Mesendoderm (in vitro differentiated cells): ENCODE results near the gene ADARB2.

ENCODE experiments used
- DNase-seq: peaks from one replicate; pipeline ENCODE4 v3.0.0; 2013
- H2AK5ac ChIP-seq: 2 replicates; pipeline ENCODE4 v1.6.1; 2013; ENCODE audit warnings: low read length, inconsistent platforms
- H2BK120ac ChIP-seq: 2 replicates; pipeline ENCODE4 v1.6.1; 2013; ENCODE audit warnings: low read depth, mild to moderate bottlenecking, low read length, moderate library complexity, mixed read lengths
- H2BK15ac ChIP-seq: replicated peaks from 2 replicates; pipeline ENCODE4 v1.6.1; 2013; ENCODE audit warnings: low read depth, mild to moderate bottlenecking, moderate library complexity
- H2BK5ac ChIP-seq: 2 replicates; pipeline ENCODE4 v1.6.1; 2013; ENCODE audit warnings: low read length, inconsistent platforms
- H3K18ac ChIP-seq: 2 replicates; pipeline ENCODE4 v1.6.1; 2013; ENCODE audit warnings: mild to moderate bottlenecking, low read length, mixed read lengths
- H3K23ac ChIP-seq: one replicate; pipeline ENCODE4 v1.6.1; 2013; ENCODE audit warnings: low read length
- H3K27ac ChIP-seq: 2 replicates; pipeline ENCODE4 v1.5.1; 2013; ENCODE audit warnings: low read depth, mild to moderate bottlenecking, inconsistent platforms, low read length, moderate library complexity
- H3K27me3 ChIP-seq: 2 replicates; pipeline ENCODE4 v1.6.1; 2013; ENCODE audit warnings: low read length, control low read depth, mild to moderate bottlenecking, inconsistent platforms; ENCODE audit not compliant: insufficient read depth, poor library complexity
- H3K36me3 ChIP-seq: 2 replicates; pipeline ENCODE4 v1.6.1; 2013; ENCODE audit warnings: low read length, inconsistent platforms; ENCODE audit not compliant: control insufficient read depth, insufficient read depth
- H3K4ac ChIP-seq: one replicate; pipeline ENCODE4 v1.6.1; 2013; ENCODE audit warnings: low read depth, mild to moderate bottlenecking, low read length, moderate library complexity
- H3K4me1 ChIP-seq: 2 replicates; pipeline ENCODE4 v1.6.1; 2013; ENCODE audit warnings: low read depth, low read length, inconsistent platforms; ENCODE audit not compliant: control insufficient read depth
- H3K4me2 ChIP-seq: 2 replicates; pipeline ENCODE4 v1.6.1; 2013; ENCODE audit warnings: low read length
- H3K4me3 ChIP-seq: 2 replicates; pipeline ENCODE4 v1.5.1; 2013; ENCODE audit warnings: mild to moderate bottlenecking, low read length
- H3K56ac ChIP-seq: one replicate; pipeline ENCODE4 v1.6.1; 2013; ENCODE audit warnings: low read length
- H3K79me1 ChIP-seq: 2 replicates; pipeline ENCODE4 v1.6.1; 2013; ENCODE audit warnings: low read length, inconsistent platforms
- H3K79me2 ChIP-seq: 2 replicates; pipeline ENCODE4 v1.6.1; 2013; ENCODE audit warnings: mild to moderate bottlenecking, low read length; ENCODE audit not compliant: control insufficient read depth, insufficient read depth
- H3K9ac ChIP-seq: 2 replicates; pipeline ENCODE4 v1.6.1; 2013; ENCODE audit warnings: low read length, inconsistent platforms
- H4K5ac ChIP-seq: one replicate; pipeline ENCODE4 v1.6.1; 2013; ENCODE audit warnings: low read length
- H4K8ac ChIP-seq: one replicate; pipeline ENCODE4 v1.6.1; 2013; ENCODE audit warnings: low read depth, mild to moderate bottlenecking, control low read depth, low read length, moderate library complexity
- WGBS: extraction: QIAGEN DNeasy Blood & Tissue Kit; methylation state at CpG from one replicate; pipeline ENCODE4 v1.1.7; 2013; ENCODE audit warnings: low lambda C conversion rate, missing lambda C conversion rate; ENCODE audit not compliant: insufficient coverage; ENCODE audit errors: extremely low coverage; 5-methylcytosine and 5-hydroxymethylcytosine counted together

Gene ADARB2

DNA sequence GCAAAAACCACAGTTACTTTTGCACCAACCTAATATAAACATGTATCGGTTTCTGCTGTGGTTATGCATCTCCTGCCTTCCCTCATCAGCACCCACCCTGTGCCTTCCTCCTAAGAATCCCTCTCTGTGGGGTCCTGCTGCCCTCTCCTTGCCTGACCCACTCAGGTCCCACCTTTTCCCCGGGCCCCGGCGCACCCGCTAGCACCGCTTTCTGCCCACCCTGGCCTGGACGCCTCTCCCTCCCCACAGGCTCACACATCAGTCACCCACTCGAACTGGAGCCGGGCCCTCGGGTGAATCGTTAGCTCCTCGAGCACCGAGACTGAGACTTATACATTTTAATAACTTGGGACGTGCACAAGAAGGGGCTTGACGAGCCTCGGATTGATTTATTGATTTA is 110.5 kb downstream of the ADARB2 start:
- H3K36me3 ChIP-seq: no peaks in the 10 kb centered on the region
- no peak overlapping the region for H3K56ac ChIP-seq
- DNase-seq: no peak
- H3K9ac ChIP-seq: no peak overlapping the region
- WGBS: no CpG with 5 or more reads among the region's 16 CpGs
- no peaks in the 10 kb centered on the region for H3K27me3 ChIP-seq
- H3K4ac ChIP-seq: no peak overlapping the region
- H2BK15ac ChIP-seq: no peak overlapping the region
- no peak overlapping the region for H3K27ac ChIP-seq
- no peak overlapping the region for H3K18ac ChIP-seq
- H3K4me2 ChIP-seq: no peak overlapping the region
- no peak overlapping the region for H2BK120ac ChIP-seq
- no peak overlapping the region for H4K8ac ChIP-seq
- no peaks in the 10 kb centered on the region for H3K4me1 ChIP-seq
- H2BK5ac ChIP-seq: no peak overlapping the region
- no peak overlapping the region for H3K23ac ChIP-seq
- H4K5ac ChIP-seq: no peak overlapping the region
- no peak overlapping the region for H2AK5ac ChIP-seq
- H3K4me3 ChIP-seq: no peak overlapping the region
- no peaks in the 10 kb centered on the region for H3K79me1 ChIP-seq
- H3K79me2 ChIP-seq: no peaks in the 10 kb centered on the region

DNA sequence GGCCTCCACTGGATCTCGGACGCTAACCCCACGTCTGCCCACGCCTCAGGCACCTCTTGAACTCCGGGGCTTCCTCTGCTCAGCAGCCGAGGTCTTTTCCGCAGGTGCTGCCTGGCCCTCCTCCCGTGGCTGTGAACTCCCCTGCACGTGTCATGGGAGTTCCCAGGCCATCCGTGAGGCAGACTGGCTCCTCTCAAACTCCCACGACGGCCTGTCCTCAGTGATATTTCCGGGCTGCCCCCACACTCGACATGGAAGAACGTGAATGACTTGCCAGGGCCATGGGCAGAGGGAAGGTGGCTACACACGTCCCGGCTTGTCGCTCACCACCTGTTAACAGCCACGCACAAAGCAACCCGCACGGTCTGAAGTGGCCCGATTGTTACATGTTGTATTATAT is 110.9 kb downstream of the ADARB2 start:
- no peak overlapping the region for H2BK5ac ChIP-seq
- H3K36me3 ChIP-seq: no peaks in the 10 kb centered on the region
- H3K27ac ChIP-seq: no peak overlapping the region
- H3K79me1 ChIP-seq: no peaks in the 10 kb centered on the region
- H3K56ac ChIP-seq: no peak overlapping the region
- H2BK15ac ChIP-seq: no peak overlapping the region
- H4K5ac ChIP-seq: no peak overlapping the region
- H3K23ac ChIP-seq: no peak overlapping the region
- no CpG with 5 or more reads among the region's 22 CpGs for WGBS
- H3K79me2 ChIP-seq: no peaks in the 10 kb centered on the region
- no peak overlapping the region for H3K4me2 ChIP-seq
- DNase-seq: no peak
- no peak overlapping the region for H2AK5ac ChIP-seq
- no peak overlapping the region for H3K9ac ChIP-seq
- H3K18ac ChIP-seq: no peak overlapping the region
- H3K4me1 ChIP-seq: no peaks in the 10 kb centered on the region
- H4K8ac ChIP-seq: no peak overlapping the region
- no peak overlapping the region for H3K4me3 ChIP-seq
- H3K27me3 ChIP-seq: no peaks in the 10 kb centered on the region
- no peak overlapping the region for H3K4ac ChIP-seq
- no peak overlapping the region for H2BK120ac ChIP-seq

DNA sequence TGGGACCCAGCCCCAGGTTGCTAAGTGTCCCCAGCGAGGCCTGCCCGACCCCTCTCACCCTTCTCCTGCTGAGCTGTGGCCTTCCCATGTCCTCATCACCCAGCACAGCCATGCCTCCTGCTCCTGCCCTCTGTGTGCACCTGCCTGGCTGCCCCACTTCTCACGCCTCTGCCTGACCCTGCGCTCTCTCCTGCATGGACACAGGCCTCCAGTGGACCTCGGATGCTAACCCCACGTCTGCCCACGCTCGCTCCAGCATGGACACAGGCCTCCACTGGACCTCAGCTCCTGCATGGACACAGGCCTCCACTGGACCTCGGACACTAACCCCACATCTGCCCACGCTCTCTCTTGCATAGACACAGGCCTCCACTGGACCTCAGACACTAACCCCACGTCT is 111.6 kb downstream of the ADARB2 start:
- no peak overlapping the region for H3K4me2 ChIP-seq
- no peaks in the 10 kb centered on the region for H3K36me3 ChIP-seq
- no CpG with 5 or more reads among the region's 11 CpGs for WGBS
- H3K4ac ChIP-seq: no peak overlapping the region
- H3K18ac ChIP-seq: no peak overlapping the region
- no peaks in the 10 kb centered on the region for H3K27me3 ChIP-seq
- DNase-seq: no peak
- no peak overlapping the region for H3K23ac ChIP-seq
- no peaks in the 10 kb centered on the region for H3K79me2 ChIP-seq
- H3K56ac ChIP-seq: no peak overlapping the region
- H4K5ac ChIP-seq: no peak overlapping the region
- no peaks in the 10 kb centered on the region for H3K4me1 ChIP-seq
- no peak overlapping the region for H3K4me3 ChIP-seq
- H3K27ac ChIP-seq: no peak overlapping the region
- no peaks in the 10 kb centered on the region for H3K79me1 ChIP-seq
- no peak overlapping the region for H2AK5ac ChIP-seq
- H3K9ac ChIP-seq: no peak overlapping the region
- H2BK15ac ChIP-seq: no peak overlapping the region
- H4K8ac ChIP-seq: no peak overlapping the region
- no peak overlapping the region for H2BK5ac ChIP-seq
- no peak overlapping the region for H2BK120ac ChIP-seq

DNA sequence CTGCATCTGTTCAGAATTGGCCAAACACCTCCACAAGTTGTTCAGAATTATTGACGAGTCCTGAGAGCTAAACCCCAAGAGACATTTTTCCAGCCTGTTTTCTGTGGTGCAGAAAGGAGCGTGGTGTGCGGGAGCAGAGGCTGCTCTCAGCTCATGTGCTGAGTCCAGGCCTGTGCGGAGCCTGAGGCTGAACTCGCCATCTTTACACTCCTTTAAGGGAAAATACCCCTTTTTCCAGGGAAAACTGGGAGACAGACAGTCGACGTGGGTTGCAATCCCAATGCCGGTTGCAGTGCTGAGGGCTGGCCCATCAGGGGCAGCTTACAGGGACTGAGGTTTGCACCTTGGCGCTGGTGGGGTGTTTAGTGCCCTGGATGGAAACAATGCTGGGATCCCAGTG is 112.2 kb downstream of the ADARB2 start:
- Histone ChIP-seq H2BK120ac (no peak overlapping the region), H3K36me3 (no peaks in the 10 kb centered on the region), H2AK5ac (no peak overlapping the region), H3K56ac (no peak overlapping the region), H3K4me3 (no peak overlapping the region), H4K5ac (no peak overlapping the region), H3K23ac (no peak overlapping the region), H2BK15ac (no peak overlapping the region), H3K79me2 (no peaks in the 10 kb centered on the region), H3K4ac (no peak overlapping the region), H2BK5ac (no peak overlapping the region), H3K4me2 (no peak overlapping the region), H3K4me1 (no peaks in the 10 kb centered on the region), H3K18ac (no peak overlapping the region), H3K27me3 (no peaks in the 10 kb centered on the region), H4K8ac (no peak overlapping the region), H3K9ac (no peak overlapping the region), H3K27ac (no peak overlapping the region), H3K79me1 (no peaks in the 10 kb centered on the region)
- no peak for DNase-seq
- WGBS: no CpG with 5 or more reads among the region's 9 CpGs

DNA sequence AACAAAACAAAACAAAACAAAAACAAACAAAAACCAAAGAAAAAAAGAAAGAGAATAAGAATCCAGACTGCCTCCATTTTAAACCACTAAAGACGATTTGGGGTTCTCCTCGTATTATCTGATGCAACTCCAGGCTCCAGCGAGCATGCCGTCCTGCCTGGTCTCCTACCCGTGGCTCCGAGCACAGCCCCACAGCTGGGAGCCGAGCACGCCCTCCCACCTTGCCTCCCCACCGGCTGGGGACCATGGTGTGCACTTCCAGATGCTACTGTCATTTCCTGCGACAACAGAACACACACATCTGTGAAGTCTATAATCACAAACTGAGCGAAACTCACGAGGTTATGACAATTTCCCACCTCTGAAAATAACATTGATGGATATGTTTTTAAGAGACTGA is 113.1 kb downstream of the ADARB2 start:
- no peaks in the 10 kb centered on the region for H3K79me1 ChIP-seq
- no peak overlapping the region for H3K56ac ChIP-seq
- H3K27ac ChIP-seq: no peak overlapping the region
- H2BK15ac ChIP-seq: no peak overlapping the region
- H2AK5ac ChIP-seq: no peak overlapping the region
- no peak overlapping the region for H2BK120ac ChIP-seq
- no peaks in the 10 kb centered on the region for H3K79me2 ChIP-seq
- H3K4me2 ChIP-seq: no peak overlapping the region
- H3K36me3 ChIP-seq: no peaks in the 10 kb centered on the region
- DNase-seq: no peak
- H3K4ac ChIP-seq: no peak overlapping the region
- no peak overlapping the region for H3K4me3 ChIP-seq
- no peaks in the 10 kb centered on the region for H3K4me1 ChIP-seq
- H3K9ac ChIP-seq: no peak overlapping the region
- H4K5ac ChIP-seq: no peak overlapping the region
- H2BK5ac ChIP-seq: no peak overlapping the region
- WGBS: no CpG with 5 or more reads among the region's 12 CpGs
- no peak overlapping the region for H3K18ac ChIP-seq
- no peaks in the 10 kb centered on the region for H3K27me3 ChIP-seq
- no peak overlapping the region for H3K23ac ChIP-seq
- no peak overlapping the region for H4K8ac ChIP-seq

DNA sequence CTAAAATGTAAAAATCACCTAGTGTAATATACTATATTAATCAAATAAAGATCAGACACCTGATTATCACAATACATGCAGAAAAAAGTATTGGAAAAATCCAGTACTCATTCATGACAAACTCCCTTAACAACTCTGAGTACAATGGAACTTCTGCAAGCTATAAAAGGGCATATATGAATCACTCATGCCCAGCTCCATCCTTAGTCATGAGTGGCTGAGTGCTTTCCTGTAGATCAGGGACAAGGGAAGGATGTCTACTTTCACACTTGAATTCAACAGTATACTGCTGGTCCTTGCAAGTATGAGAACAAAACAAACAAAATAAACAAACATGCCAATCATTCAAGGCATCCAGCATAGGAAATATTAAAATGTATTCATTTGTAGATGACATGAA is 116.5 kb downstream of the ADARB2 start:
- Histone ChIP-seq H2BK15ac (no peak overlapping the region), H3K79me1 (no peaks in the 10 kb centered on the region), H3K9ac (no peak overlapping the region), H4K8ac (no peak overlapping the region), H3K18ac (no peak overlapping the region), H3K4me1 (no peaks in the 10 kb centered on the region), H3K4me2 (no peak overlapping the region), H3K27me3 (no peaks in the 10 kb centered on the region), H2AK5ac (no peak overlapping the region), H3K27ac (no peak overlapping the region), H3K4ac (no peak overlapping the region), H3K36me3 (no peaks in the 10 kb centered on the region), H3K23ac (no peak overlapping the region), H3K4me3 (no peak overlapping the region), H3K56ac (no peak overlapping the region), H4K5ac (no peak overlapping the region), H2BK5ac (no peak overlapping the region), H2BK120ac (no peak overlapping the region), H3K79me2 (no peaks in the 10 kb centered on the region)
- DNase-seq: no peak
